GM18526 (cell line): Measurements from ENCODE around the gene WDR5.

ENCODE experiments used
- POLR2A ChIP-seq: IDR thresholded peaks from 3 replicates; pipeline ENCODE4 v1.6.1; 2011; ENCODE audit not compliant: insufficient read length; ENCODE audit errors: extremely low read depth

The WDR5 gene

GRCh38 chr9:134173127-134174072, 37.5 kb downstream of the WDR5 start:
- TF ChIP-seq POLR2A = no peak

- TF ChIP-seq POLR2A = no peak
Measured at GRCh38 chr9:134174073-134174449, 38.2 kb downstream of the WDR5 start.

GRCh38 chr9:134174526-134175290, 38.8 kb downstream of the WDR5 start:
- no peak for TF ChIP-seq POLR2A

- no peak for TF ChIP-seq POLR2A
Measured at GRCh38 chr9:134175291-134175807, 39.5 kb downstream of the WDR5 start.

- no peak for TF ChIP-seq POLR2A
Measured at GRCh38 chr9:134175808-134176598, 40.1 kb downstream of the WDR5 start.

- no peak for TF ChIP-seq POLR2A
Measured at GRCh38 chr9:134176599-134176968, 40.7 kb downstream of the WDR5 start.

- no peak for TF ChIP-seq POLR2A
Measured at GRCh38 chr9:134177186-134177585, 41.3 kb downstream of the WDR5 start.

GRCh38 chr9:134177624-134178393, 41.9 kb downstream of the WDR5 start:
- no peak for TF ChIP-seq POLR2A

- no peak for TF ChIP-seq POLR2A
Measured at GRCh38 chr9:134178394-134178767, 42.5 kb downstream of the WDR5 start.

GRCh38 chr9:134178768-134179551, 43.1 kb downstream of the WDR5 start:
- TF ChIP-seq POLR2A = no peak

GRCh38 chr9:134179595-134179917, 43.7 kb downstream of the WDR5 start:
- TF ChIP-seq POLR2A = no peak

GRCh38 chr9:134179918-134180785, 44.3 kb downstream of the WDR5 start:
- no peak for TF ChIP-seq POLR2A

GRCh38 chr9:134180786-134181647, 45.1 kb downstream of the WDR5 start:
- no peak for TF ChIP-seq POLR2A
